ENCODE measurements around the gene RCC2. TPM values are rescaled to one million over a fixed set of nuclear protein-coding genes. Genes with fewer than 3 reads are reported as not detected.
"Not testable (repeated sequence)": the region's sequence is repeated elsewhere in the genome, so short reads cannot be mapped to it uniquely, and the experiment has no call there.

The RCC2 gene
- total RNA-seq, 1 experiment from 2014 or later = 135 TPM

GRCh38 chr1:17419626-17420328 is 19.7 kb downstream of the RCC2 start:
- DNase-seq (ENCODE audit: low read depth) = no peak

GRCh38 chr1:17416389-17416788 is 23.1 kb downstream of the RCC2 start:
- DNase-seq (ENCODE audit: low read depth) = no peak

GRCh38 chr1:17414022-17414421 is 25.5 kb downstream of the RCC2 start:
- DNase-seq (ENCODE audit: low read depth) = no peak

- DNase-seq (ENCODE audit: low read depth) = no peak
These were observed 27.2 kb downstream of the RCC2 start for GRCh38 chr1:17412093-17412870.

GRCh38 chr1:17409391-17409811 is 30.1 kb downstream of the RCC2 start:
- no peak for DNase-seq (ENCODE audit: low read depth)

GRCh38 chr1:17407786-17408514 is 31.5 kb downstream of the RCC2 start:
- peak; percentile 26 for DNase-seq (ENCODE audit: low read depth)

GRCh38 chr1:17406760-17407475 is 32.6 kb downstream of the RCC2 start:
- DNase-seq (ENCODE audit: low read depth) = not testable (repeated sequence)

- DNase-seq (ENCODE audit: low read depth) = peak; percentile 66
These were observed 33.3 kb downstream of the RCC2 start for GRCh38 chr1:17405898-17406759.

GRCh38 chr1:17404820-17405219 is 34.7 kb downstream of the RCC2 start:
- DNase-seq (ENCODE audit: low read depth) = no peak

- DNase-seq (ENCODE audit: low read depth) = no peak
These were observed 35.3 kb downstream of the RCC2 start for GRCh38 chr1:17404034-17404684.

GRCh38 chr1:17403081-17403480 is 36.4 kb downstream of the RCC2 start:
- DNase-seq (ENCODE audit: low read depth) = peak; percentile 73

- no peak for DNase-seq (ENCODE audit: low read depth)
These were observed 37.6 kb downstream of the RCC2 start for GRCh38 chr1:17401841-17402240.

- no peak for DNase-seq (ENCODE audit: low read depth)
These were observed 38.6 kb downstream of the RCC2 start for GRCh38 chr1:17400725-17401341.

- DNase-seq (ENCODE audit: low read depth) = no peak
These were observed 41.4 kb downstream of the RCC2 start for GRCh38 chr1:17397910-17398695.

GRCh38 chr1:17393230-17393629 is 46.2 kb downstream of the RCC2 start:
- no peak for DNase-seq (ENCODE audit: low read depth)

GRCh38 chr1:17392199-17392740 is 47.2 kb downstream of the RCC2 start:
- DNase-seq (ENCODE audit: low read depth) = peak; percentile 40

GRCh38 chr1:17381161-17381560 is 58.3 kb downstream of the RCC2 start:
- DNase-seq (ENCODE audit: low read depth) = no peak

- DNase-seq (ENCODE audit: low read depth) = no peak
These were observed 62.0 kb downstream of the RCC2 start for GRCh38 chr1:17377325-17377953.

Data from M059J (cell line).